GM15510 (cell line): ENCODE measurements around the gene ADRA2C.

Experiments
- POLR2A ChIP-seq: IDR thresholded peaks from 3 replicates; pipeline ENCODE4 v1.6.1; 2011; ENCODE audit warnings: borderline replicate concordance; ENCODE audit not compliant: insufficient read length; ENCODE audit errors: extremely low read depth

The ADRA2C gene

GRCh38 chr4:3744901-3745300 lies 21.3 kb upstream of the ADRA2C start:
- TF ChIP-seq POLR2A: no peak

GRCh38 chr4:3745886-3746656 lies 20.1 kb upstream of the ADRA2C start:
- no peak for TF ChIP-seq POLR2A

GRCh38 chr4:3746701-3747580 lies 19.2 kb upstream of the ADRA2C start:
- no peak for TF ChIP-seq POLR2A

GRCh38 chr4:3747581-3747904 lies 18.6 kb upstream of the ADRA2C start:
- no peak for TF ChIP-seq POLR2A

GRCh38 chr4:3748136-3748898 lies 17.9 kb upstream of the ADRA2C start:
- no peak for TF ChIP-seq POLR2A

- TF ChIP-seq POLR2A: no peak
Measured at GRCh38 chr4:3749081-3749480, 17.1 kb upstream of the ADRA2C start.

GRCh38 chr4:3750334-3750733 lies 15.9 kb upstream of the ADRA2C start:
- no peak for TF ChIP-seq POLR2A

GRCh38 chr4:3752022-3752421 lies 14.2 kb upstream of the ADRA2C start:
- TF ChIP-seq POLR2A: no peak

- no peak for TF ChIP-seq POLR2A
Measured at GRCh38 chr4:3753726-3754412, 12.3 kb upstream of the ADRA2C start.

- TF ChIP-seq POLR2A: no peak
Measured at GRCh38 chr4:3756343-3757059, 9.7 kb upstream of the ADRA2C start.

- no peak for TF ChIP-seq POLR2A
Measured at GRCh38 chr4:3759236-3759635, 6.9 kb upstream of the ADRA2C start.

- no peak for TF ChIP-seq POLR2A
Measured at GRCh38 chr4:3760346-3760745, 5.8 kb upstream of the ADRA2C start.

GRCh38 chr4:3760841-3761240 lies 5.3 kb upstream of the ADRA2C start:
- TF ChIP-seq POLR2A: no peak

GRCh38 chr4:3762264-3762663 lies 3.9 kb upstream of the ADRA2C start:
- TF ChIP-seq POLR2A: no peak

GRCh38 chr4:3762753-3763549 lies 3.2 kb upstream of the ADRA2C start:
- TF ChIP-seq POLR2A: no peak
